GM12892 (cell line): Measurements from ENCODE around the gene TUNAR.

ENCODE experiments used
- POLR2A ChIP-seq: IDR thresholded peaks from 2 replicates; pipeline ENCODE4 v1.6.1; 2011; ENCODE audit warnings: low read depth, low read length, control low read depth
- POLR2AphosphoS5 ChIP-seq: IDR thresholded peaks from 2 replicates; pipeline ENCODE4 v1.6.1; 2011; ENCODE audit warnings: low read depth, low read length, control low read depth

- TF ChIP-seq POLR2A (no peak), POLR2AphosphoS5 (no peak)
These were observed 1.0 kb downstream of the TUNAR start for GRCh38 chr14:95877633-95878032.
